ENCODE results near the gene TSPAN14. TPM values are rescaled to one million over a fixed set of nuclear protein-coding genes. Genes with fewer than 3 reads are reported as not detected.

Gene TSPAN14
- total RNA-seq, 1 experiment from 2014 or later = 46.8 TPM

DNA sequence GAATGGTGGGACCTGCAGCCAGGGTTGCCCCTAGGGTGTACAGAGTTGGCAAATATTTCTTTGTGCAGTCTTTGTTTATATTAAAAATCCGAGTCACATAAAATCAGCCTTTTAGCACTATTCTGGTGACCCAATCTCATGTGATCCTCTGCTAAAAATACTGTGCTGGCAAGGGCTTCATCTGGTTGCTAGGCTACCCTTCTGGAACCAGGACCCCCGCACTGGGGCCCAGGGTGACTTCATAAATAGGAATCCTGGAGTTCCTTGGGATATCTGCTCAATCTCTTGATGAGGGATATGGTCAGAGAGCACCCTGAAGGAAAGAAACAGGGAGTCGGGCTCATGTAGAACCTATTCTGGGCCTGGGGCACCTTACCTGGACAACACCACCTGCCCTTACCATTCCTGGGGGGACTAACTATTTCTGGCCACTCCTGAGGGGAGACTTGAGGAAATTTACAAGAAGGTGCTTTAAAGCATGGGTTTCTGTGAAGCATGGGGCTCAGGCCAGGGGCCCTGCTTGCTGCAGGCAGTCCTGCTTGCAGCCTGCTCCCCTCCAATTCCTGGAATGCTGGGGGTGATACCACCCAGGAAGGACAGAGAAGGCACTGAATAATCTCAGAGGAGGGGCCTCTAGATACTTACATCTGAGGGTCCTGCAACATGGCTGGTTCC is 128.3 kb downstream of the TSPAN14 start:
- Histone ChIP-seq H2BK20ac (ENCODE audit: low read depth, low read length, poor library complexity, severe bottlenecking) (no peak overlapping the region), H3K4me1 (ENCODE audit: insufficient read depth, low read length) (no peaks in the 10 kb centered on the region; the same call in 1 of the 2 replicates), H4K8ac (replicated peaks; ENCODE audit: insufficient read length, low read depth, low read length) (no peak overlapping the region), H3K23me2 (ENCODE audit: insufficient read length, low read depth, low read length, poor library complexity, severe bottlenecking) (no peaks in the 10 kb centered on the region), H4K20me1 (ENCODE audit: control insufficient read depth, insufficient read depth, insufficient read length) (no peaks in the 10 kb centered on the region), H3K79me1 (ENCODE audit: insufficient read depth, low read depth, low read length, poor library complexity, severe bottlenecking) (no peaks in the 10 kb centered on the region), H4K5ac (ENCODE audit: insufficient read length, low read depth, low read length) (no peak overlapping the region), H3K27me3 (ENCODE audit: insufficient read depth, low read length) (no peaks in the 10 kb centered on the region), H2BK120ac (ENCODE audit: low read depth, low read length, poor library complexity, severe bottlenecking) (no peak overlapping the region), H2BK12ac (ENCODE audit: insufficient read length, low read depth, low read length) (no peak overlapping the region), H3K4me2 (ENCODE audit: insufficient read depth, insufficient read length, low read length) (no peak overlapping the region), H3K18ac (ENCODE audit: insufficient read length, low read depth, low read length) (no peak overlapping the region), H2AK5ac (ENCODE audit: insufficient read length, low read length) (no peak overlapping the region), H2BK15ac (ENCODE audit: low read depth, low read length) (no peak overlapping the region), H2BK5ac (ENCODE audit: insufficient read length, low read length) (no peak overlapping the region), H3K9ac (ENCODE audit: extremely low read depth, insufficient read length, low read length) (no peak overlapping the region), H3K4ac (ENCODE audit: low read depth, low read length) (no peak overlapping the region), H3K56ac (ENCODE audit: insufficient read length, low read depth, low read length) (no peak overlapping the region), H3K27ac (ENCODE audit: insufficient read length, low read depth, low read length) (no peak overlapping the region), H3K9me3 (ENCODE audit: control insufficient read depth, low read depth, low read length) (no peaks in the 10 kb centered on the region), H3K14ac (ENCODE audit: insufficient read depth, low read length) (no peak overlapping the region), H4K91ac (ENCODE audit: insufficient read length, low read depth, low read length) (no peak overlapping the region), H3T11ph (ENCODE audit: low read length) (no peak overlapping the region), H3K79me2 (ENCODE audit: insufficient read depth, low read length) (no peaks in the 10 kb centered on the region), H3K23ac (ENCODE audit: insufficient read length, low read depth, low read length) (no peak overlapping the region), H2AFZ (ENCODE audit: low read length) (no peak overlapping the region)
- peaks cover 0 to 3% of the 10 kb centered on the region in 2 experiments; a peak in 2 of 4 replicates for H3K4me1 Mint-ChIP-seq
- H3K4me3 Mint-ChIP-seq = no peak overlapping the region
- peaks cover 0 to 4% (median 0%) of the 10 kb centered on the region in 3 experiments; a peak in 2 of 7 replicates for H3K36me3 Mint-ChIP-seq (ENCODE audit: insufficient read depth in 1 of 3, low read depth in 3 of 3)
- no peak overlapping the region for H3K27ac Mint-ChIP-seq
- no peak for TF ChIP-seq CTCF (conservative IDR thresholded peaks at IDR 0.05)
- peaks cover 4% of the 10 kb centered on the region; the same call in 1 of the 2 replicates for H3K27me3 Mint-ChIP-seq (ENCODE audit: low read depth)
- DNase-seq = no peak
- H3K9me3 Mint-ChIP-seq = peaks cover 0 to 4% of the 10 kb centered on the region in 2 experiments; a peak in 3 of 5 replicates
- WGBS (ENCODE audit: extremely low coverage, insufficient read length, low lambda C conversion rate) = no CpG with 5 or more reads among the region's 3 CpGs

Other genes starting within 250 kb of the TSPAN14 start
- gene ANXA11, start 248.8 kb upstream of the TSPAN14 start, total RNA-seq (2021) = 64.0 and 68.1 TPM in 2 replicates
- 1.8 and 2.1 TPM in 2 replicates for gene MAT1A, start 164.7 kb upstream of the TSPAN14 start, total RNA-seq (2021)
- not detected in 2 replicates for gene DYDC1, start 97.6 kb upstream of the TSPAN14 start, total RNA-seq (2021)
- 2.6 and 2.8 TPM in 2 replicates for gene DYDC2, start 97.5 kb upstream of the TSPAN14 start, total RNA-seq (2021)
- 43.4 and 47.1 TPM in 2 replicates for gene PRXL2A, start 45.8 kb upstream of the TSPAN14 start, total RNA-seq (2021)
- gene SH2D4B, start 83.6 kb downstream of the TSPAN14 start, total RNA-seq (2021) = 0.07 TPM in 1 of 2 replicates, not detected in the other